ENCODE results near the gene NAT9.

DNA sequence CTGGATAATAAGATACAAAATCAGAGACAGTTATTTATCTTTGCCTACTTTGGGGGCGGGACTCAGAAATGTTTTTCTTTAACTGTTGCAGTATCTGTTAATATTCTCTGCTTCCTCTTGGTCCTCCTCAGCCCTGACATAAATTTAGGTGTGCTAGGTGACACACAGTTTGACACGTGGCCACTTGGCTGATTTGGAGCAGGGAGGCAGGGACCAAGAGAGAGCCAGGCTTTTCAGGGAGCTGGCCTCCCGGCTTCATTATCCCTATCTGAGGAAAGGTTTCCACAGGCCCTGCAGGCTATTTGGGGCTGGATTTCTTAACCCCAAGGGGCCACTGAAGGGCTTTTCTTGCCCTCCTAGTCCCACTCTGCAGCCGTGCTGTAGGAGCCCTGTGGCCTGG lies 20.1 kb upstream of the NAT9 start:
- TF ChIP-seq, protein P1, sequence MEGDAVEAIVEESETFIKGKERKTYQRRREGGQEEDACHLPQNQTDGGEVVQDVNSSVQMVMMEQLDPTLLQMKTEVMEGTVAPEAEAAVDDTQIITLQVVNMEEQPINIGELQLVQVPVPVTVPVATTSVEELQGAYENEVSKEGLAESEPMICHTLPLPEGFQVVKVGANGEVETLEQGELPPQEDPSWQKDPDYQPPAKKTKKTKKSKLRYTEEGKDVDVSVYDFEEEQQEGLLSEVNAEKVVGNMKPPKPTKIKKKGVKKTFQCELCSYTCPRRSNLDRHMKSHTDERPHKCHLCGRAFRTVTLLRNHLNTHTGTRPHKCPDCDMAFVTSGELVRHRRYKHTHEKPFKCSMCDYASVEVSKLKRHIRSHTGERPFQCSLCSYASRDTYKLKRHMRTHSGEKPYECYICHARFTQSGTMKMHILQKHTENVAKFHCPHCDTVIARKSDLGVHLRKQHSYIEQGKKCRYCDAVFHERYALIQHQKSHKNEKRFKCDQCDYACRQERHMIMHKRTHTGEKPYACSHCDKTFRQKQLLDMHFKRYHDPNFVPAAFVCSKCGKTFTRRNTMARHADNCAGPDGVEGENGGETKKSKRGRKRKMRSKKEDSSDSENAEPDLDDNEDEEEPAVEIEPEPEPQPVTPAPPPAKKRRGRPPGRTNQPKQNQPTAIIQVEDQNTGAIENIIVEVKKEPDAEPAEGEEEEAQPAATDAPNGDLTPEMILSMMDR (IDR thresholded peaks at IDR 0.05): no peak
- TF ChIP-seq POLR2A (IDR thresholded peaks at IDR 0.05): no peak
